ENCODE measurements around the gene MIPOL1.

The MIPOL1 gene

GRCh38 chr14:37515771-37516170, 318.0 kb downstream of the MIPOL1 start:
- H3F3A ChIP-seq (ENCODE audit: low read depth) = no peaks in the 10 kb centered on the region
- TF ChIP-seq EZH2phosphoT487 (IDR thresholded peaks at IDR 0.05; ENCODE audit: borderline replicate concordance) (no peak), CTCF (conservative IDR thresholded peaks at IDR 0.05; ENCODE audit: low read length) (no peak)
- H3K4me1 ChIP-seq (ENCODE audit: insufficient read depth, low read length, poor library complexity, severe bottlenecking) = no peaks in the 10 kb centered on the region
- H2AFZ ChIP-seq (ENCODE audit: low read length) = no peak overlapping the region
- H3K9ac ChIP-seq (ENCODE audit: low read depth, low read length, poor library complexity, severe bottlenecking) = no peak overlapping the region
- no peaks in the 10 kb centered on the region for H3K27me3 ChIP-seq (ENCODE audit: insufficient read depth, low read length, poor library complexity, severe bottlenecking)
- H4K20me1 ChIP-seq (ENCODE audit: insufficient read depth, low read length, poor library complexity, severe bottlenecking) = no peaks in the 10 kb centered on the region
- no peak overlapping the region for H3K4me2 ChIP-seq (ENCODE audit: low read depth, low read length, poor library complexity, severe bottlenecking)
- H3K9me3 ChIP-seq (ENCODE audit: insufficient read depth, low read depth, low read length) = no peaks in the 10 kb centered on the region
- H3K9me2 ChIP-seq (replicated peaks; ENCODE audit: low read depth, low read length) = no peaks in the 10 kb centered on the region
- no peaks in the 10 kb centered on the region for H3K79me2 ChIP-seq (ENCODE audit: insufficient read depth, low read length)
- H3K4me3 ChIP-seq (ENCODE audit: low read length, poor library complexity, severe bottlenecking) = no peak overlapping the region
- no peaks in the 10 kb centered on the region for H3K36me3 ChIP-seq (ENCODE audit: insufficient read depth, low read length)

- TF ChIP-seq EZH2phosphoT487 (IDR thresholded peaks at IDR 0.05; ENCODE audit: borderline replicate concordance) (no peak), CTCF (conservative IDR thresholded peaks at IDR 0.05; ENCODE audit: low read length) (no peak)
- no peak overlapping the region for H3K9ac ChIP-seq (ENCODE audit: low read depth, low read length, poor library complexity, severe bottlenecking)
- no peaks in the 10 kb centered on the region for H3K79me2 ChIP-seq (ENCODE audit: insufficient read depth, low read length)
- H2AFZ ChIP-seq (ENCODE audit: low read length) = no peak overlapping the region
- H3K4me3 ChIP-seq (ENCODE audit: low read length, poor library complexity, severe bottlenecking) = no peak overlapping the region
- H3K27me3 ChIP-seq (ENCODE audit: insufficient read depth, low read length, poor library complexity, severe bottlenecking) = no peaks in the 10 kb centered on the region
- no peaks in the 10 kb centered on the region for H3K9me3 ChIP-seq (ENCODE audit: insufficient read depth, low read depth, low read length)
- no peak overlapping the region for H3K4me2 ChIP-seq (ENCODE audit: low read depth, low read length, poor library complexity, severe bottlenecking)
- no peaks in the 10 kb centered on the region for H3F3A ChIP-seq (ENCODE audit: low read depth)
- no peaks in the 10 kb centered on the region for H3K36me3 ChIP-seq (ENCODE audit: insufficient read depth, low read length)
- no peaks in the 10 kb centered on the region for H3K9me2 ChIP-seq (replicated peaks; ENCODE audit: low read depth, low read length)
- H4K20me1 ChIP-seq (ENCODE audit: insufficient read depth, low read length, poor library complexity, severe bottlenecking) = peaks cover 3% of the 10 kb centered on the region
- no peaks in the 10 kb centered on the region for H3K4me1 ChIP-seq (ENCODE audit: insufficient read depth, low read length, poor library complexity, severe bottlenecking)
These were observed 329.3 kb downstream of the MIPOL1 start for GRCh38 chr14:37526994-37527393.

- Histone ChIP-seq H3K4me2 (ENCODE audit: low read depth, low read length, poor library complexity, severe bottlenecking) (no peak overlapping the region), H3K9me3 (ENCODE audit: insufficient read depth, low read depth, low read length) (no peaks in the 10 kb centered on the region), H3K79me2 (ENCODE audit: insufficient read depth, low read length) (no peaks in the 10 kb centered on the region), H2AFZ (ENCODE audit: low read length) (no peak overlapping the region), H3K4me3 (ENCODE audit: low read length, poor library complexity, severe bottlenecking) (no peak overlapping the region), H3K9ac (ENCODE audit: low read depth, low read length, poor library complexity, severe bottlenecking) (no peak overlapping the region), H3K4me1 (ENCODE audit: insufficient read depth, low read length, poor library complexity, severe bottlenecking) (no peaks in the 10 kb centered on the region), H3F3A (ENCODE audit: low read depth) (no peaks in the 10 kb centered on the region), H4K20me1 (ENCODE audit: insufficient read depth, low read length, poor library complexity, severe bottlenecking) (no peaks in the 10 kb centered on the region), H3K36me3 (ENCODE audit: insufficient read depth, low read length) (no peaks in the 10 kb centered on the region), H3K27me3 (ENCODE audit: insufficient read depth, low read length, poor library complexity, severe bottlenecking) (no peaks in the 10 kb centered on the region), H3K9me2 (replicated peaks; ENCODE audit: low read depth, low read length) (no peaks in the 10 kb centered on the region)
- TF ChIP-seq CTCF (conservative IDR thresholded peaks at IDR 0.05; ENCODE audit: low read length) (no peak), EZH2phosphoT487 (IDR thresholded peaks at IDR 0.05; ENCODE audit: borderline replicate concordance) (no peak)
These were observed 342.3 kb downstream of the MIPOL1 start for GRCh38 chr14:37539992-37540391.
